Gastroesophageal sphincter (tissue), 4 donors: ENCODE data around the gene TRIO. TPM values are rescaled to one million over a fixed set of nuclear protein-coding genes. Genes with fewer than 3 reads are reported as not detected.

Source experiments
- ATAC-seq: fragments of 150-250 bp; one replicate; pipeline ENCODE4 v1.9.1; 2016; ENCODE audit warnings: mild to moderate bottlenecking, moderate library complexity
- H3K27ac ChIP-seq, 4 donors: fragments of 200-600 bp; sonication (generic) in 3 of 4; 1 replicate in 3 of 4; 2 replicates in 1 of 4; pipeline ENCODE4 v1.5.1; 2016 to 2019
- H3K27me3 ChIP-seq: fragments of 200-600 bp; sonication (generic); one replicate; pipeline ENCODE4 v1.5.1; 2019
- H3K36me3 ChIP-seq, 2 donors: fragments of 200-600 bp; sonication (generic); one replicate each; pipeline ENCODE4 v1.5.1; 2019; ENCODE audit warnings: control low read depth in 1 of 2
- H3K4me1 ChIP-seq, 3 donors: fragments of 200-600 bp; sonication (generic); 1 replicate in 2 of 3; 2 replicates in 1 of 3; pipeline ENCODE4 v1.5.1; 2016 to 2019; ENCODE audit warnings: control low read depth in 2 of 3
- H3K4me3 ChIP-seq, 2 donors: fragments of 200-600 bp; sonication (generic); one replicate each; pipeline ENCODE4 v1.5.1; 2019; ENCODE audit warnings: mild to moderate bottlenecking in 1 of 2, moderate library complexity in 1 of 2
- H3K9me3 ChIP-seq, 3 donors: fragments of 200-600 bp; sonication (generic); one replicate each; pipeline ENCODE4 v1.5.1; 2017 to 2019; ENCODE audit warnings: control low read depth in 2 of 3
- EP300 ChIP-seq: sonication (generic); formaldehyde crosslinking; IDR thresholded peaks from one replicate; pipeline ENCODE4 v1.6.1; 2017; ENCODE audit warnings: antibody characterized with exemption, mild to moderate bottlenecking
- POLR2A ChIP-seq, 2 donors: fragments of 450-650 bp; IDR thresholded peaks; one replicate each; pipeline ENCODE4 v1.6.1; 2017; ENCODE audit warnings: antibody characterized with exemption in 2 of 2, mild to moderate bottlenecking in 2 of 2, moderate library complexity in 1 of 2
- POLR2AphosphoS5 ChIP-seq: sonication (generic); formaldehyde crosslinking; IDR thresholded peaks from one replicate; pipeline ENCODE4 v1.6.1; 2017; ENCODE audit warnings: antibody characterized with exemption
- WGBS, 2 donors: methylation state at CpG; one replicate each; pipeline ENCODE4 v1.1.5; 2018; ENCODE audit warnings: low coverage in 1 of 2; 5-methylcytosine and 5-hydroxymethylcytosine counted together
- total RNA-seq, 4 donors: library from RNA; depleted of rRNA; stranded (reverse); fragments of >200 nt; gene quantifications; one replicate each; pipeline ENCODE4 v1.1.0, GENCODE V29; 2016
- TF ChIP-seq, protein P1 (sequence below), 4 experiments: fragments of 200-600 bp in 2 of 4; fragments of 450-650 bp in 2 of 4; sonication (generic) in 1 of 4; IDR thresholded peaks; one replicate each; pipeline ENCODE4 v1.5.1; 2017 to 2019; ENCODE audit warnings: antibody characterized with exemption in 4 of 4, mild to moderate bottlenecking in 2 of 4, moderate library complexity in 2 of 4

The TRIO gene
- total RNA-seq, 4 donors from 2014 or later: 69.2 to 257 (median 172) TPM

- TF ChIP-seq EP300 (no peak), POLR2A (IDR thresholded peaks at IDR 0.05) (no peak), POLR2AphosphoS5 (no peak)
- TF ChIP-seq, protein P1, sequence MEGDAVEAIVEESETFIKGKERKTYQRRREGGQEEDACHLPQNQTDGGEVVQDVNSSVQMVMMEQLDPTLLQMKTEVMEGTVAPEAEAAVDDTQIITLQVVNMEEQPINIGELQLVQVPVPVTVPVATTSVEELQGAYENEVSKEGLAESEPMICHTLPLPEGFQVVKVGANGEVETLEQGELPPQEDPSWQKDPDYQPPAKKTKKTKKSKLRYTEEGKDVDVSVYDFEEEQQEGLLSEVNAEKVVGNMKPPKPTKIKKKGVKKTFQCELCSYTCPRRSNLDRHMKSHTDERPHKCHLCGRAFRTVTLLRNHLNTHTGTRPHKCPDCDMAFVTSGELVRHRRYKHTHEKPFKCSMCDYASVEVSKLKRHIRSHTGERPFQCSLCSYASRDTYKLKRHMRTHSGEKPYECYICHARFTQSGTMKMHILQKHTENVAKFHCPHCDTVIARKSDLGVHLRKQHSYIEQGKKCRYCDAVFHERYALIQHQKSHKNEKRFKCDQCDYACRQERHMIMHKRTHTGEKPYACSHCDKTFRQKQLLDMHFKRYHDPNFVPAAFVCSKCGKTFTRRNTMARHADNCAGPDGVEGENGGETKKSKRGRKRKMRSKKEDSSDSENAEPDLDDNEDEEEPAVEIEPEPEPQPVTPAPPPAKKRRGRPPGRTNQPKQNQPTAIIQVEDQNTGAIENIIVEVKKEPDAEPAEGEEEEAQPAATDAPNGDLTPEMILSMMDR (IDR thresholded peaks at IDR 0.05): no peak
- ATAC-seq: no peak
- no peak overlapping the region for H3K27ac ChIP-seq
- WGBS, 2 donors: 88 to 100% methylated on average over 1 of the region's 1 CpG
- no peaks in the 10 kb centered on the region for H3K27me3 ChIP-seq
- peaks cover 0 to 6% (median 0%) of the 10 kb centered on the region in 3 donors for H3K4me1 ChIP-seq
- H3K9me3 ChIP-seq: no peaks in the 10 kb centered on the region
- no peak overlapping the region for H3K4me3 ChIP-seq
- no peaks in the 10 kb centered on the region for H3K36me3 ChIP-seq
Observed at GRCh38 chr5:14121552-14121951, 21.6 kb upstream of the TRIO start.

DNA sequence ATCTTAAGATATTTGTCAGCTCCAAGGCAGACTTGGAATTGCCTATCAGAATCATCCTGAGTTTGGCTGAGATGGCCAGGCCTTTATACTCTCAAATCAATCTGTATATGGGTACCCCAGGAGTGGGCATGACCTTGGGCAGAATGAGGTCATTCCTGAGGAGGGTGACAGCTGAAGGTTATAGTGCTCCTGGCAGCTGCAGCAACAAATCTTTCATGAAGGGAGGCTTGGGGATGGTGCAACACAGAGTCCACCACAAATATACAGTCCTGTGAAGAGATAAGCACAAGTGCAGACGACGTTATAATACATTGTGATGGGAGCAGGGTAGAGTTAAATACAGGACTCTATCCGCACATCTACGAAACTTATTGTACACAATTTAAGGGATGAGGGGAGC, 21.1 kb upstream of the TRIO start:
- no peak for TF ChIP-seq POLR2AphosphoS5
- TF ChIP-seq POLR2A (IDR thresholded peaks at IDR 0.05): no peak
- TF ChIP-seq, protein P1 (IDR thresholded peaks at IDR 0.05): no peak
- no peak for TF ChIP-seq EP300
- no peaks in the 10 kb centered on the region for H3K27me3 ChIP-seq
- 89 to 100% methylated on average over 2 to 4 of the region's 4 CpGs for WGBS, 2 donors

DNA sequence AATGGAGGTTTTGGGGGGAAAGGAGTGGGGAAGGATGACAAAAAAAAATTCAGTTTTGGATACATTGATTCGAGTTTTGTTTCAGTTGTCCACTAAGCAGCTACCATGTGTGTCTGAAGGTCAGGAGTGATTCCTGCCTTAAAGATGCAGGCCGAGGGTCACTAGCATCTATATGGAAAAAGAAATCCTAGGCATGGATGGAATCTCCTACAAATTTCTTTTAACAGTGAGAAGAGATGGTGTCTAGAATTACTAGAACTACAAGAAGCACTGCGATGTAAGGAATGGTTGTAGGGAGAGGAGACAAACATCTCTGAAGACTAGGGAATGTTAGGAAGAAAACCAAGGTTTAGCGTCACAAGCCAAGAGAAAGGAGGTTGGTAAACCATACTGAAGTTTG, 19.6 kb upstream of the TRIO start:
- Histone ChIP-seq H3K27ac (no peak overlapping the region), H3K27me3 (no peaks in the 10 kb centered on the region), H3K4me3 (no peak overlapping the region), H3K9me3 (no peaks in the 10 kb centered on the region), H3K36me3 (no peaks in the 10 kb centered on the region), H3K4me1 (peaks cover 0 to 6% (median 0%) of the 10 kb centered on the region in 3 donors)
- no peak for TF ChIP-seq POLR2AphosphoS5
- WGBS, 2 donors: 94 to 100% methylated on average over 2 to 4 of the region's 4 CpGs
- no peak for ATAC-seq

More for the DNA sequence above, 21.1 kb upstream of the TRIO start:
- no peak for ATAC-seq
- H3K27ac ChIP-seq: no peak overlapping the region
- H3K4me3 ChIP-seq: no peak overlapping the region
- H3K36me3 ChIP-seq: no peaks in the 10 kb centered on the region
- H3K9me3 ChIP-seq: no peaks in the 10 kb centered on the region
- H3K4me1 ChIP-seq: peaks cover 0 to 6% (median 0%) of the 10 kb centered on the region in 3 donors

DNA sequence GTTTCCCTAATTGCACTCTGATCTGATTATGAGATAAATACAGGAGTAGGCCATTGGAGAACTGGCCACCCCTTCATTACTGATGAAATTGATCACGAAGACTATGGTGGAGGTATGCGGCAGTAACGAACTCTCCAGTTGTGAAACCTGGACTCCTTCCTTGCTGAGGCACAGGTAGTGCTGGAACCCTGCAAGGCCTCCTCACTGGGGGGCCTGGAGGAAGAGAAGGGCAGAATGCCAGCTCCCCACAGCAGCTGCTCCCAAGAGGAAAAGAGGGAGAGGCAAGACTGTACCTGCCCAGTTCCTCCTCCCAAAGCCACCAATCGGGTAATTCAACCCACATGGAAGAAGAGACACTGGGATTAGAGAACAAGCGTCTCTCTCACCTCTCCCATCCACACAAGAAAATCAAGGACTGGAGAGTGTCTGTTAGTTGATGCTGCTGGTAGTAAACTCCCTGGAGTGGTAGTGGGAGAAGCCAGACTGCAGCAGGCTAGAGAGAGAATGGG, 19.1 kb upstream of the TRIO start:
- no peak overlapping the region for H3K27ac ChIP-seq
- TF ChIP-seq, protein P1 (IDR thresholded peaks at IDR 0.05): no peak
- no peak for TF ChIP-seq POLR2A (IDR thresholded peaks at IDR 0.05)
- TF ChIP-seq EP300: no peak
- TF ChIP-seq POLR2AphosphoS5: no peak
- no peak for ATAC-seq
- WGBS, 2 donors: 90 to 100% methylated on average over 2 of the region's 5 CpGs
- H3K4me1 ChIP-seq: peaks cover 0 to 2% (median 0%) of the 10 kb centered on the region in 3 donors
- no peak overlapping the region for H3K4me3 ChIP-seq
- H3K9me3 ChIP-seq: no peaks in the 10 kb centered on the region
- no peaks in the 10 kb centered on the region for H3K27me3 ChIP-seq
- H3K36me3 ChIP-seq: no peaks in the 10 kb centered on the region

DNA sequence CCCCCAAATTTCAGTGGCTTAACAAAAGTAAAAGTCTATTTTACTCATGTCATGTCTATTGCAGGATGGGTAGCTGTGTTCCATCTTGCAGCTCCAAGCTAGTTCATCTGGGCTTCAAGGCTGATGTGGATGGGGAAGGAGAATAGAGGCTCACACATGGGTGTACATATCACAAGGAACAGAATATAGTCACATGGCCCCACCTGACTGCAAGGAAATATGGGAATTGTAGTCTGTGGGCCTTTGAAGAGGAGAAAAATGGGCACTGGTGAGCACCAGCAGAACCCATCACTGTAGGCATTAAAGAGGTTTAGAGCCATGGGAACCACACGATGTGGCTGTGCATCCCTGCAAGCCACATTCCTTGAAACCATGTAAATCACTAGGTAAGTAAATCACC, 17.9 kb upstream of the TRIO start:
- no peak overlapping the region for H3K4me3 ChIP-seq
- TF ChIP-seq POLR2AphosphoS5 (no peak), POLR2A (IDR thresholded peaks at IDR 0.05) (no peak), EP300 (no peak)
- TF ChIP-seq, protein P1 (IDR thresholded peaks at IDR 0.05): no peak
- WGBS, 2 donors: 82 to 100% methylated on average over 1 of the region's 1 CpG
- H3K27me3 ChIP-seq: no peaks in the 10 kb centered on the region
- H3K9me3 ChIP-seq: no peaks in the 10 kb centered on the region
- no peak for ATAC-seq
- no peaks in the 10 kb centered on the region for H3K36me3 ChIP-seq
- no peak overlapping the region for H3K27ac ChIP-seq
- no peaks in the 10 kb centered on the region for H3K4me1 ChIP-seq
